Tibial nerve (tissue), 4 donors: ENCODE data around the gene DAND5. TPM values are rescaled to one million over a fixed set of nuclear protein-coding genes. Genes with fewer than 3 reads are reported as not detected.

ENCODE experiments used
- DNase-seq, 2 donors: peaks; one replicate each; pipeline ENCODE4 v3.0.0-alpha.2; 2019; ENCODE audit warnings: low spot score in 2 of 2
- H3K27ac ChIP-seq, 4 donors: fragments of 200-600 bp; sonication (generic) in 3 of 4; one replicate each; pipeline ENCODE4 v1.5.1; 2017 to 2019; ENCODE audit warnings: mild to moderate bottlenecking in 1 of 4
- H3K27me3 ChIP-seq, 2 donors: fragments of 200-600 bp; sonication (generic) in 1 of 2; one replicate each; pipeline versions ENCODE4 v1.5.1 to v1.6.0; 2017 to 2019
- H3K36me3 ChIP-seq, 3 donors: fragments of 200-600 bp; sonication (generic); one replicate each; pipeline ENCODE4 v1.5.1; 2018 to 2019
- H3K4me1 ChIP-seq, 4 donors: fragments of 200-600 bp; sonication (generic) in 3 of 4; one replicate each; pipeline ENCODE4 v1.5.1; 2017 to 2019
- H3K4me3 ChIP-seq, 4 donors: fragments of 200-600 bp; sonication (generic) in 3 of 4; one replicate each; pipeline ENCODE4 v1.5.1; 2017 to 2019; ENCODE audit warnings: mild to moderate bottlenecking in 1 of 4, moderate library complexity in 1 of 4
- H3K9me3 ChIP-seq, 4 donors: fragments of 200-600 bp; sonication (generic) in 3 of 4; one replicate each; pipeline ENCODE4 v1.5.1; 2017 to 2019
- EP300 ChIP-seq, 2 donors: sonication (generic); formaldehyde crosslinking; IDR thresholded peaks; one replicate each; pipeline ENCODE4 v1.6.1; 2017; ENCODE audit warnings: antibody characterized with exemption in 2 of 2, mild to moderate bottlenecking in 1 of 2
- POLR2A ChIP-seq, 2 donors: fragments of 450-650 bp; IDR thresholded peaks; one replicate each; pipeline ENCODE4 v1.6.1; 2017; ENCODE audit warnings: antibody characterized with exemption in 2 of 2, mild to moderate bottlenecking in 2 of 2, moderate library complexity in 2 of 2
- WGBS, 2 donors: methylation state at CpG; one replicate each; pipeline ENCODE4 v1.1.5; 2018; 5-methylcytosine and 5-hydroxymethylcytosine counted together
- total RNA-seq, 4 donors: library from RNA; depleted of rRNA; stranded (reverse); fragments of >200 nt; gene quantifications; one replicate each; pipeline ENCODE4 v1.1.0, GENCODE V29; 2016
- TF ChIP-seq, protein P1 (sequence below), 5 experiments: fragments of 200-600 bp in 3 of 5; fragments of 450-650 bp in 2 of 5; sonication (generic) in 3 of 5; IDR thresholded peaks; one replicate each; pipeline ENCODE4 v1.5.1; 2016 to 2019; ENCODE audit warnings: antibody characterized with exemption in 5 of 5, mild to moderate bottlenecking in 3 of 5, moderate library complexity in 2 of 5

DAND5 gene
- total RNA-seq, 4 donors from 2014 or later: not detected

DNA sequence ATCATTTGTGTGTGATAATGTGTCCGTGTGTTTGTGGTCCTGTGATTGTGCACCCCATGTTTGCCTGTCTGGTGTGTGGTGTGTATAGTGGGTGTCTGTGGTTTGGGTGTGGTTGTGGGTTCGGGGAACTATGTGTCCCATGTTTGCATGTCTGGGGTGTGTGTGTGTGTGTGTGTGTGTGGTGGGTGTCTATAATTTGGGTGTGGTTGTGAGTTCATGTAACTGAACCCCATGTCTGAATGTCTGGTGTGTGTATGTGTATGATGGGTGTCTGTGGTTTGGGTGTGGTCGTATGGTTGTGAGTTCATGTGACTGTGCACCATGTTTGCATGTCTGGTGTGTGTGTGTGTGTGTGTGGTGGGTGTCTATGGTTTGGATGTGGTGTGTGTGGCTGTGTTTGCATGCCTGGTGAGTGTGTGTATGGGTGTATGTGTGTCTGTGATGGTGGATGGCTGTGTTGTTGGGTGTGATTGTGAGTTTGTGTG is 14.8 kb downstream of the DAND5 start:
- H3K4me3 ChIP-seq: no peak overlapping the region
- no peak for DNase-seq
- peaks cover 0 to 33% (median 10%) of the 10 kb centered on the region in 4 donors for H3K4me1 ChIP-seq
- peak overlapping the region in 2 of 4 donors; percentile 38 to 67 for H3K27ac ChIP-seq
- WGBS, 2 donors: 72 to 79% methylated on average over 3 of the region's 3 CpGs
- no peaks in the 10 kb centered on the region for H3K9me3 ChIP-seq
- no peaks in the 10 kb centered on the region for H3K36me3 ChIP-seq
- no peaks in the 10 kb centered on the region for H3K27me3 ChIP-seq
- TF ChIP-seq, protein P1, sequence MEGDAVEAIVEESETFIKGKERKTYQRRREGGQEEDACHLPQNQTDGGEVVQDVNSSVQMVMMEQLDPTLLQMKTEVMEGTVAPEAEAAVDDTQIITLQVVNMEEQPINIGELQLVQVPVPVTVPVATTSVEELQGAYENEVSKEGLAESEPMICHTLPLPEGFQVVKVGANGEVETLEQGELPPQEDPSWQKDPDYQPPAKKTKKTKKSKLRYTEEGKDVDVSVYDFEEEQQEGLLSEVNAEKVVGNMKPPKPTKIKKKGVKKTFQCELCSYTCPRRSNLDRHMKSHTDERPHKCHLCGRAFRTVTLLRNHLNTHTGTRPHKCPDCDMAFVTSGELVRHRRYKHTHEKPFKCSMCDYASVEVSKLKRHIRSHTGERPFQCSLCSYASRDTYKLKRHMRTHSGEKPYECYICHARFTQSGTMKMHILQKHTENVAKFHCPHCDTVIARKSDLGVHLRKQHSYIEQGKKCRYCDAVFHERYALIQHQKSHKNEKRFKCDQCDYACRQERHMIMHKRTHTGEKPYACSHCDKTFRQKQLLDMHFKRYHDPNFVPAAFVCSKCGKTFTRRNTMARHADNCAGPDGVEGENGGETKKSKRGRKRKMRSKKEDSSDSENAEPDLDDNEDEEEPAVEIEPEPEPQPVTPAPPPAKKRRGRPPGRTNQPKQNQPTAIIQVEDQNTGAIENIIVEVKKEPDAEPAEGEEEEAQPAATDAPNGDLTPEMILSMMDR (IDR thresholded peaks at IDR 0.05): no peak
- TF ChIP-seq POLR2A (IDR thresholded peaks at IDR 0.05) (no peak), EP300 (IDR thresholded peaks at IDR 0.05) (no peak)

DNA sequence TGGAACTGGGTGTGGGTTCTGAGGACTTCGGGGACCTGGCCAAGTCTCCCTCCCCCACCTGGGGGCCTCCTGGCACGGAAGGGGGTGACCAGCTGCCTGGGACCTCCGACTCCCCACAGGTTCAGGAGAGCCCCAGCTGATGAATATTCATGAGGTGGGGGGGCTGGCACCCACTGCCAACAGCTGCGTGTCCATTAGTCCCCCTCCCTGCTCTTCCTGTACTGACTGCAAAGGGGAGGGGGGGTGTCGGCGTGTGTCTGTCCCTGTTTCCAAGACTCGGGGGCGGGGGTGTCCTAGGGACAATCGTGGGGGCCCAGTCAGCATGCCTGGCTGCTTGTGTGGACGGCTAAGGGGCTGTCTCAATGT is 15.3 kb downstream of the DAND5 start:
- peaks cover 0 to 33% (median 10%) of the 10 kb centered on the region in 4 donors for H3K4me1 ChIP-seq
- no peaks in the 10 kb centered on the region for H3K27me3 ChIP-seq
- no peak for DNase-seq
- H3K9me3 ChIP-seq: no peaks in the 10 kb centered on the region
- H3K36me3 ChIP-seq: no peaks in the 10 kb centered on the region
- H3K4me3 ChIP-seq: no peak overlapping the region
- H3K27ac ChIP-seq: peak overlapping the region in 3 of 4 donors; percentile 1 to 67 (median 38)
- TF ChIP-seq EP300 (IDR thresholded peaks at IDR 0.05): no peak
- no peak for TF ChIP-seq POLR2A (IDR thresholded peaks at IDR 0.05)
- WGBS, 2 donors: 9 to 28% methylated on average over 4 to 8 of the region's 10 CpGs

DNA sequence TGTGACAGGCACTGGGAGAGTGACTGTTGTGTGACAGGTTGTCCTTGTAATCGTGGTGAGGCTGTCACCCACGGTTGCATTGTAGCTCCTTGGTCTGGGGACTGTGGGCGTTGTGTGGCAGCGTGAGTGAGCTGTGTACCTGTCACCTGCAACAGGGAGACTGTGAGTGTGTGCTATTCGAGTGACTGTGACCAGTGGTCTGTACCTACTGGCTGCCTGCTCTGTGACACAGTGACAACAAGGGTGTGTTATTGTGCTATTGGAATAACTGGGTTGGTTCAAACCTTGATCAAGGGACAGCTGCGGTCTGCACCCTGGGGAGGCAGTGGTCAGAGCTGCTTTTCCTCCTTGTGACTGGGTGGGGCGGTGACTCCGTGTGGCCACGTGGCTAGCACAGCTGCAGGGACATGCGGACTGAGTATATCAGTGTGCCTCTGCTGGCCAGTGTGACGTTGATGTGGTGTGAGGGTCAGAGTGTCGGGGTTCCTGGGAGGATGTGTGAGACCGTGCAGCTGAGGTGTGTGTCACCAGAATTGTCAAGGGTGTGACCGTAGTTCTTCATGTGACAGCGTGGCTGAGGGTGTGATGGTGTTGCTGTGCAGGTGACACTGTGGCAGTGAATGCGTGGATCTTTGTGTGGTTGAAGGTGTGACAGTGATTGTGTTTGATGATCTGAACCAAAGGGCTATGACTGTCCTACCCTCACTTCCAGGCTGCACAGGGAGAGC is 15.8 kb downstream of the DAND5 start:
- no peak overlapping the region for H3K4me3 ChIP-seq
- H3K27ac ChIP-seq: peak overlapping the region; percentile 38 to 78 (median 51)
- 50 to 53% methylated on average over 13 to 16 of the region's 16 CpGs for WGBS, 2 donors
- H3K9me3 ChIP-seq: no peaks in the 10 kb centered on the region
- H3K4me1 ChIP-seq: peaks cover 0 to 33% (median 10%) of the 10 kb centered on the region in 4 donors
- no peaks in the 10 kb centered on the region for H3K27me3 ChIP-seq
- DNase-seq: peak; percentile 73 to 80
- TF ChIP-seq EP300 (IDR thresholded peaks at IDR 0.05) (peak; percentile 32 to 55), POLR2A (IDR thresholded peaks at IDR 0.05) (peak in 1 of 2 donors; percentile 23)
- TF ChIP-seq, protein P1 (IDR thresholded peaks at IDR 0.05): no peak
- no peaks in the 10 kb centered on the region for H3K36me3 ChIP-seq

DNA sequence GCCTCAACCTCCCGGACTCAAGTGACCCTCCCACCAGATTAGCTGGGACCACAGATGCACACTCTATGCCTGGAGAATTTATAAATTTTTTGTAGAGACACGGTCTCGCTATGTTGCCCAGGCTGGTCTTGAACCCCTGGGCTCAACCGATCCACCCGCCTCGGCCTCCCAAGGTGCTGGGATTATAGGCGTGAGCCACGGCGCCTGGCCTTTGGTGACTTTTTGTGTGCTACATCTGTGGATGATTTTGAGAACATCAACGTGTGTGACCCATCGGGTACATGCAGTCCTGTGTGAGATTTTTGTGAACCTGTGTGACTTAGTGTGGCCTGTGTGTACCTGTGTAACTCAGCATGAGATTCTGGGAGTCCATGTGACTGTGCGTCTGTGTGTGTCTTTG is 17.4 kb downstream of the DAND5 start:
- Histone ChIP-seq H3K9me3 (no peaks in the 10 kb centered on the region), H3K27me3 (no peaks in the 10 kb centered on the region), H3K4me1 (peaks cover 0 to 33% (median 10%) of the 10 kb centered on the region in 4 donors), H3K4me3 (no peak overlapping the region), H3K27ac (no peak overlapping the region), H3K36me3 (no peaks in the 10 kb centered on the region)
- 96 to 97% methylated on average over 11 to 12 of the region's 12 CpGs for WGBS, 2 donors
- no peak for DNase-seq
- TF ChIP-seq, protein P1 (IDR thresholded peaks at IDR 0.05): no peak
- no peak for TF ChIP-seq POLR2A (IDR thresholded peaks at IDR 0.05)
- TF ChIP-seq EP300 (IDR thresholded peaks at IDR 0.05): no peak

DNA sequence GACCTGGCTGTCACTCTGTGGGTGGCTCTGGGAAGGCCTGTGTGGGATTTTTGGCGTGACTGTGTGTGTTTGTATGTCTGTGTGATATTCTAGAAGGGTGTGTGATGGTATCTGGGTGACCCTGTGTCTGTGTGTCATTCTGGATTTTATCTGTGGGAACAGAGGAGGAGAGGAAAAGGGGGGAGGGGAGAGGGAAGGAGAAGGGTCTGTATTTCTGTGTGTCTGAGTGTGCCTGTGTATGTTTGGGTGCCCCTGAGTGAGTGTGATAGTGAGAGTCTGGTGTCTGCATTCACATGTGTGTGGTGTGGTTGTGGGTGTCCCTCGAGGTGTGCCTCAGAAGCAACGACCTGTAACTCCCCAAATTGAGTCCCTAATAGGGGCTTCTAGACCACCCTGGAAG is 17.8 kb downstream of the DAND5 start:
- TF ChIP-seq, protein P1 (IDR thresholded peaks at IDR 0.05): no peak
- DNase-seq: no peak
- peaks cover 0 to 33% (median 10%) of the 10 kb centered on the region in 4 donors for H3K4me1 ChIP-seq
- WGBS, 2 donors: 80 to 82% methylated on average over 3 of the region's 3 CpGs
- H3K4me3 ChIP-seq: no peak overlapping the region
- H3K36me3 ChIP-seq: no peaks in the 10 kb centered on the region
- no peaks in the 10 kb centered on the region for H3K27me3 ChIP-seq
- H3K27ac ChIP-seq: no peak overlapping the region
- H3K9me3 ChIP-seq: no peaks in the 10 kb centered on the region
